Gastroesophageal sphincter (tissue), 4 donors: Measurements from ENCODE around the gene PER2. TPM values are rescaled to one million over a fixed set of nuclear protein-coding genes. Genes with fewer than 3 reads are reported as not detected.

Source experiments
- ATAC-seq: fragments of 150-250 bp; one replicate; pipeline ENCODE4 v1.9.1; 2016; ENCODE audit warnings: mild to moderate bottlenecking, moderate library complexity
- H3K27ac ChIP-seq, 4 donors: fragments of 200-600 bp; sonication (generic) in 3 of 4; 1 replicate in 3 of 4; 2 replicates in 1 of 4; pipeline ENCODE4 v1.5.1; 2016 to 2019
- H3K27me3 ChIP-seq: fragments of 200-600 bp; sonication (generic); one replicate; pipeline ENCODE4 v1.5.1; 2019
- H3K36me3 ChIP-seq, 2 donors: fragments of 200-600 bp; sonication (generic); one replicate each; pipeline ENCODE4 v1.5.1; 2019; ENCODE audit warnings: control low read depth in 1 of 2
- H3K4me1 ChIP-seq, 3 donors: fragments of 200-600 bp; sonication (generic); 1 replicate in 2 of 3; 2 replicates in 1 of 3; pipeline ENCODE4 v1.5.1; 2016 to 2019; ENCODE audit warnings: control low read depth in 2 of 3
- H3K4me3 ChIP-seq, 2 donors: fragments of 200-600 bp; sonication (generic); one replicate each; pipeline ENCODE4 v1.5.1; 2019; ENCODE audit warnings: mild to moderate bottlenecking in 1 of 2, moderate library complexity in 1 of 2
- H3K9me3 ChIP-seq, 3 donors: fragments of 200-600 bp; sonication (generic); one replicate each; pipeline ENCODE4 v1.5.1; 2017 to 2019; ENCODE audit warnings: control low read depth in 2 of 3
- CTCF ChIP-seq, 4 experiments: fragments of 200-600 bp in 2 of 4; fragments of 450-650 bp in 2 of 4; sonication (generic) in 1 of 4; IDR thresholded peaks; one replicate each; pipeline ENCODE4 v1.5.1; 2017 to 2019; ENCODE audit warnings: antibody characterized with exemption in 4 of 4, mild to moderate bottlenecking in 2 of 4, moderate library complexity in 2 of 4
- EP300 ChIP-seq: sonication (generic); formaldehyde crosslinking; IDR thresholded peaks from one replicate; pipeline ENCODE4 v1.6.1; 2017; ENCODE audit warnings: antibody characterized with exemption, mild to moderate bottlenecking
- POLR2A ChIP-seq, 2 donors: fragments of 450-650 bp; IDR thresholded peaks; one replicate each; pipeline ENCODE4 v1.6.1; 2017; ENCODE audit warnings: antibody characterized with exemption in 2 of 2, mild to moderate bottlenecking in 2 of 2, moderate library complexity in 1 of 2
- POLR2AphosphoS5 ChIP-seq: sonication (generic); formaldehyde crosslinking; IDR thresholded peaks from one replicate; pipeline ENCODE4 v1.6.1; 2017; ENCODE audit warnings: antibody characterized with exemption
- WGBS, 2 donors: methylation state at CpG; one replicate each; pipeline ENCODE4 v1.1.5; 2018; ENCODE audit warnings: low coverage in 1 of 2; 5-methylcytosine and 5-hydroxymethylcytosine counted together
- total RNA-seq, 4 donors: library from RNA; depleted of rRNA; stranded (reverse); fragments of >200 nt; gene quantifications; one replicate each; pipeline ENCODE4 v1.1.0, GENCODE V29; 2016

The PER2 gene
- total RNA-seq, 4 donors from 2014 or later: 8.7 to 20.5 (median 17.0) TPM

GRCh38 chr2:238257786-238258700 lies 30.4 kb downstream of the PER2 start:
- H3K27ac ChIP-seq: no peak overlapping the region
- peaks cover 0 to 13% (median 4%) of the 10 kb centered on the region in 3 donors for H3K4me1 ChIP-seq
- peaks cover 0 to 100% of the 10 kb centered on the region in 2 donors for H3K36me3 ChIP-seq
- no peak for ATAC-seq
- TF ChIP-seq CTCF (IDR thresholded peaks at IDR 0.05): no peak
- TF ChIP-seq POLR2A (IDR thresholded peaks at IDR 0.05): no peak
- no peak for TF ChIP-seq EP300
- no peak for TF ChIP-seq POLR2AphosphoS5
- H3K4me3 ChIP-seq: no peak overlapping the region
- no peaks in the 10 kb centered on the region for H3K27me3 ChIP-seq
- H3K9me3 ChIP-seq: no peaks in the 10 kb centered on the region
- 86 to 89% methylated on average over 5 to 12 of the region's 15 CpGs for WGBS, 2 donors

- H3K9me3 ChIP-seq: no peaks in the 10 kb centered on the region
- no peaks in the 10 kb centered on the region for H3K4me1 ChIP-seq
- no peak overlapping the region for H3K4me3 ChIP-seq
- no peak for TF ChIP-seq POLR2A (IDR thresholded peaks at IDR 0.05)
- peak in 3 of 4 experiments; percentile 59 to 69 (median 60) for TF ChIP-seq CTCF (IDR thresholded peaks at IDR 0.05)
- TF ChIP-seq EP300: no peak
- WGBS, 2 donors: 25 to 42% methylated on average over 3 to 7 of the region's 18 CpGs
- no peak overlapping the region for H3K27ac ChIP-seq
- H3K27me3 ChIP-seq: no peaks in the 10 kb centered on the region
- peaks cover 0 to 100% of the 10 kb centered on the region in 2 donors for H3K36me3 ChIP-seq
- ATAC-seq: peak; percentile 63
Measured at GRCh38 chr2:238256594-238257104, 31.8 kb downstream of the PER2 start.

- H3K9me3 ChIP-seq: no peaks in the 10 kb centered on the region
- no peaks in the 10 kb centered on the region for H3K27me3 ChIP-seq
- TF ChIP-seq CTCF (IDR thresholded peaks at IDR 0.05): no peak
- TF ChIP-seq POLR2AphosphoS5: no peak
- no peak for TF ChIP-seq POLR2A (IDR thresholded peaks at IDR 0.05)
- no peak for TF ChIP-seq EP300
- H3K4me1 ChIP-seq: no peaks in the 10 kb centered on the region
- peaks cover 0 to 100% of the 10 kb centered on the region in 2 donors for H3K36me3 ChIP-seq
- no peak overlapping the region for H3K27ac ChIP-seq
- no peak overlapping the region for H3K4me3 ChIP-seq
- 82% methylated on average over 6 of the region's 6 CpGs; no CpG with 5 or more reads in 1 of the 2 donors for WGBS, 2 donors
- no peak for ATAC-seq
Measured at GRCh38 chr2:238256111-238256510, 32.3 kb downstream of the PER2 start.

GRCh38 chr2:238255636-238256035 lies 32.8 kb downstream of the PER2 start:
- Histone ChIP-seq H3K36me3 (peaks cover 0 to 100% of the 10 kb centered on the region in 2 donors), H3K4me3 (no peak overlapping the region), H3K27me3 (no peaks in the 10 kb centered on the region), H3K4me1 (no peaks in the 10 kb centered on the region), H3K9me3 (no peaks in the 10 kb centered on the region), H3K27ac (no peak overlapping the region)
- ATAC-seq: no peak
- 85 to 90% methylated on average over 2 to 7 of the region's 8 CpGs for WGBS, 2 donors
- no peak for TF ChIP-seq EP300

GRCh38 chr2:238255151-238255551 lies 33.3 kb downstream of the PER2 start:
- H3K27me3 ChIP-seq: no peaks in the 10 kb centered on the region
- no peak overlapping the region for H3K4me3 ChIP-seq
- 100% methylated on average over 1 of the region's 6 CpGs; no CpG with 5 or more reads in 1 of the 2 donors for WGBS, 2 donors
- TF ChIP-seq CTCF (IDR thresholded peaks at IDR 0.05) (no peak), POLR2A (IDR thresholded peaks at IDR 0.05) (no peak), POLR2AphosphoS5 (no peak), EP300 (no peak)
- ATAC-seq: no peak
- H3K27ac ChIP-seq: no peak overlapping the region
- no peaks in the 10 kb centered on the region for H3K4me1 ChIP-seq
- H3K9me3 ChIP-seq: no peaks in the 10 kb centered on the region
- peaks cover 0 to 100% of the 10 kb centered on the region in 2 donors for H3K36me3 ChIP-seq
